Measurements from ENCODE around the gene LRIT3.

DNA sequence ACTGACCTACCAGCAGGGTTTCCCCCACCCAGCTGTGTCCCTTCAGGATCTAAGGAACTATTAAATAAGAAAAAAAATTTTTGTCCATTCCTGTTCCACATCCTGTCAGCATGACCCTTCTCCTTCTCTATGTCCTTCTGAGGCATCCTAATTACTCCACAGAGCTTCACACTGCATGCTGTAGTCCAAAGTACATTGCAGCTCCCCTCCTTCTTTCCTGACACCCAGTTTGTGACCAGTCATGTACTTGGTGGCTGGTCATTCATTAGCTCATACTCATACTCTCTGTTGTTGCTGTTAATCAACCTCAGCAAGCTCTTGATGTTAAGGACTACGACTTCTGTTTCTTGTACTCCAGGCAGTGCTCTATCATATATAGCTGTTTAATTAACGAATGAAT is 62.3 kb downstream of the LRIT3 start:
- TF ChIP-seq ZNF274 (IDR thresholded peaks at IDR 0.05; ENCODE audit: low read depth, low read length) (no peak), SUZ12 (IDR thresholded peaks at IDR 0.05; ENCODE audit: extremely low read depth, insufficient read depth, insufficient read length) (no peak)
